GM19351 (cell line): Measurements from ENCODE around the gene SLC22A7.

ENCODE experiments used
- ATAC-seq: cut with Tn5 transposase; IDR thresholded peaks from one replicate; pipeline ENCODE4 v1.9.1; 2021; ENCODE audit warnings: mild to moderate bottlenecking, moderate library complexity; ENCODE audit not compliant: unreplicated experiment

Gene SLC22A7

DNA sequence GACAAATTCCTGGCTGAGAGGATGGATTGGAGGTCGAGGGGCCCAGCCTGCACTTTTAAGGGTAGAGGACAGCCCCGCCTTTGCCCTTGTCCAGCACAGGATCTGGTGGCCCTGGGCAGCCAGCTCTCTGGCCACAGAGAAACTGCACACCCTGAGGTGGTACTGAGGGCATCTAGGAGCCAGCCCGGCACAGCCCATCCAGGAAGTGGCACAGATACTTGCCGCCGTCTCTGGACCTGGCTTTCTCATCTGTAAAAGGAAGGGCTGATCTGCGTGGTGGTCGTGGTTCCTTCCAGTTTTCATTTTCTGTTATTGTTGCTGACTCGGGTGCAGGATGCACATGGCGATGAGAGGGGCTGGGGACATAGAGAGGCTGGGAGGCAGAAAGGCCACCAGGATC lies 16.0 kb upstream of the SLC22A7 start:
- ATAC-seq, result no peak

DNA sequence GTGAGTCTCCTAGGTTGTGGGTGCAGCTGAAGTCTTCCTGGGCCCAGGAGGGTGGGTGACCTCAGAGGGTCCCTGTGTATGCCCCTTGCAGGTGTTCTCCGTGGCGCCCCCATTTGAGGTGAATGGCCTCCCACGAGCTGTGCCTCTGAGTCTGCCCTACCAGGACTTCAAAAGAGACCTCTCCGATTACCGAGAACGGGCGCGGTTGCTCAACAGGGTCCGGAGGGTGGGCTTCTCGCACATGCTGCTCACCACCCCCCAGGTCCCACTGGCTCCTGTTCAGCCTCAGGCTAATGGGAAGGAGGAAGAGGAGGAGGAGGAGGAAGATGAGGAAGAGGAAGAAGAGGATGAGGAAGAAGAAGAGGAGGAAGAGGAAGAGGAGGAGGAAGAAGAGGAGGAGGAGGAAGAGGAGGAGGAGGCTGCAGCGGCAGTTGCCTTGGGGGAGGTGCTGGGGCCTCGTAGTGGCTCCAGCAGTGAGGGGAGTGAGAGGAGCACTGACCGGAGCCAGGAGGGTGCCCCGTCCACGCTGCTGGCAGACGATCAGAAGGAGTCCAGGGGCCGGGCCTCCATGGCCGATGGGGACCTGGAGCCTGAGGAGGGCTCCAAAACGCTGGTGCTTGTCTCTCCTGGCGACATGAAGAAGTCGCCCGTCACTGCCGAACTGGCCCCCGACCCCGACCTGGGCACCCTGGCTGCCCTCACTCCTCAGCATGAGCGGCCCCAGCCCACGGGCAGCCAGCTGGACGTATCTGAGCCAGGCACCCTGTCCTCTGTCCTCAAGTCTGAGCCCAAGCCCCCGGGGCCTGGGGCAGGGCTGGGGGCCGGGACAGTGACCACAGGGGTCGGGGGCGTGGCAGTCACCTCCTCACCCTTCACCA lies 15.2 kb upstream of the SLC22A7 start:
- ATAC-seq, result no peak

DNA sequence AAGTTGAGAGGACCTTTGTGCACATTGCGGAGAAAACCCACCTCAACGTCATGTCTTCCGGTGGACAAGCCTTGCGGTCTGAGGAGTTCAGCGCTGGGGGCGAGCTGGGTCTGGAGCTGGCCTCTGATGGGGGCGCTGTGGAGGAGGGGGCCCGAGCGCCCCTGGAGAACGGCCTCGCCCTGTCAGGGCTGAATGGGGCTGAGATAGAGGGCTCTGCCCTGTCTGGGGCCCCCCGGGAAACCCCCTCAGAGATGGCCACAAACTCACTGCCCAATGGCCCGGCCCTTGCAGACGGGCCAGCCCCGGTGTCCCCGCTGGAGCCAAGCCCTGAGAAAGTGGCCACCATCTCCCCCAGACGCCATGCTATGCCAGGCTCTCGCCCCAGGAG lies 14.6 kb upstream of the SLC22A7 start:
- ATAC-seq, result no peak

DNA sequence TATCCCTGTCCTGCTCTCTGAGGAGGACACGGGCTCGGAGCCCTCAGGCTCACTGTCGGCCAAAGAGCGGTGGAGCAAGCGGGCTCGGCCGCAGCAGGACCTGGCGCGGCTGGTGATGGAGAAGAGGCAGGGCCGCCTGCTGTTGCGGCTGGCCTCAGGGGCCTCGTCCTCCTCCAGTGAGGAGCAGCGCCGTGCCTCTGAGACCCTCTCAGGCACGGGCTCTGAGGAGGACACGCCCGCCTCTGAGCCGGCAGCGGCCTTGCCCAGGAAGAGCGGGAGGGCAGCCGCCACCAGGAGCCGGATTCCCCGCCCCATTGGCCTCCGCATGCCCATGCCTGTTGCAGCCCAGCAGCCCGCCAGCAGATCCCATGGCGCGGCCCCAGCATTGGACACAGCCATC lies 14.2 kb upstream of the SLC22A7 start:
- ATAC-seq, result no peak

DNA sequence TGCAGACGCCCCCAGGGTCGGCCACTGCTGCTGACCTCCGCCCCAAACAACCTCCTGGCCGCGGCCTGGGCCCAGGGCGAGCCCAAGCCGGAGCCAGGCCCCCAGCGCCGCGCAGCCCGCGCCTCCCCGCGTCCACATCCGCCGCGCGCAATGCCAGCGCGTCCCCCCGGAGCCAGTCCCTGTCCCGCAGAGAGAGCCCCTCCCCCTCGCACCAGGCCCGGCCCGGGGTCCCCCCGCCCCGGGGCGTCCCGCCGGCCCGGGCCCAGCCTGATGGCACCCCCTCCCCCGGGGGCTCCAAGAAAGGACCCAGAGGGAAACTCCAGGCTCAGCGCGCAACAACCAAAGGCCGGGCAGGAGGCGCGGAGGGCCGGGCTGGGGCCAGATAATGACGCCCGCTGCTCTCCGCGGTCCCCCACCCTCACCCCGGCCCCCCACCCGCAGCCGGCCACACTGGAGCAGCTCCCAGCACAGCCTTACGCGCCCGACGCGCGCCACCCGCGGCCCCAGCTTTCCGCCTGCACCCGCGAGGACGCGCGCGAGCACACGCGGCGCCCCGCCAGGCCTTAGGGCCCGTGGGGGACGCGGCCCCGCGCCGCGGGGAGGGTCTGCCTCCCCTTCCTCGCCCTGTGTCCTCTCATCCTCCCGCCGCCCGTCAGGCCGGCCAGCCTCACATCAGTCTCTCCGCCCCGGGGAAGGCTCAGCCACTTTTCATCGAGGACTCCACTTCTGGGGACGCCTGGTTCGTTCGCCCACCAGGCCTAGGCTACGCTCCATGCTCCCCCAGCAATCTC lies 12.9 kb upstream of the SLC22A7 start:
- ATAC-seq, result no peak

DNA sequence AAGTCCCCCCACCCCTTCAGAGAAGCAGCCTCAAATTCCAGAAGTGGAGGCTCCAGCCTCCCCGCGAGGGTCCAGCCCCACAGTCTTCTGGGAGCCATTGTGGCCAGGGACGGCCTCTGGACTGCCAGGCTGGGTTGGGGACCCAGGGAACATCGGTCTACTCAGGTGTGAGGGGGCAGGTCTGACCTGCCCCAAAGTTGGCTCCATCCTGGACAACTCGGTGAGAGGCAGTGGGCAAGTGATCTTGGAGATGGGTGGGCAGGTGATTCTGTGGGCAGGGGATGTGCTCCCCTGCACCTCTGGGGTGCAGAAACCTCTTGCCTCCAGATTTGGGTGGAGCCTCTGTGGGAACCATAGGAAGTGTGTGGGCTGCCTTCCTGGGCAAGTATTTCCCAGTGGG lies 12.2 kb upstream of the SLC22A7 start:
- no peak for ATAC-seq

DNA sequence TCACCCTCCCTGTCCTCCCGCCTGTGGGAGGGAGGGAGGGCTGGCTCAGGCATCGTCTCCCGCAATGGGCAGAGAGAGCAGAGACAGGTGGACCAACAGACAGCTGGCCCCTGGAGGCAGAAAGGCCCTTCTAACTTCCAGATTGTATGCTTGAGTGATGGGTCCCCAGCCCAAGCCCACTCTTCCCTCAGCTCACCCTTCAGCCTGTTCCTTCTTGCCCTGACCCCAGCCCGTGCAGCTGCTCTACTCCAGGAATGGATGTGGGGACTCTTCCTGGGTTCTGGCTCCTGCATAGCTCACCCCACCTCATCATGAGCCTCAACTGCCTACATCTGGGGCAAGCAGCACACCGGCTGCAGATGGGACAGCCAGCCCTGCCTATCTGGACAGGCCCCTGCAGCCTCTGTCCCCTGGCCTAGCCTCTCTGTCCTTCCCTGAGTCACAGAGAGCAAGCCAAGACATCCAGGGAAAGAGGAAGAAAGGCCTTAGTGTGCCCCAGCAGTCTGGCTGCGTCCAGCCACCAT lies 11.5 kb upstream of the SLC22A7 start:
- no peak for ATAC-seq

DNA sequence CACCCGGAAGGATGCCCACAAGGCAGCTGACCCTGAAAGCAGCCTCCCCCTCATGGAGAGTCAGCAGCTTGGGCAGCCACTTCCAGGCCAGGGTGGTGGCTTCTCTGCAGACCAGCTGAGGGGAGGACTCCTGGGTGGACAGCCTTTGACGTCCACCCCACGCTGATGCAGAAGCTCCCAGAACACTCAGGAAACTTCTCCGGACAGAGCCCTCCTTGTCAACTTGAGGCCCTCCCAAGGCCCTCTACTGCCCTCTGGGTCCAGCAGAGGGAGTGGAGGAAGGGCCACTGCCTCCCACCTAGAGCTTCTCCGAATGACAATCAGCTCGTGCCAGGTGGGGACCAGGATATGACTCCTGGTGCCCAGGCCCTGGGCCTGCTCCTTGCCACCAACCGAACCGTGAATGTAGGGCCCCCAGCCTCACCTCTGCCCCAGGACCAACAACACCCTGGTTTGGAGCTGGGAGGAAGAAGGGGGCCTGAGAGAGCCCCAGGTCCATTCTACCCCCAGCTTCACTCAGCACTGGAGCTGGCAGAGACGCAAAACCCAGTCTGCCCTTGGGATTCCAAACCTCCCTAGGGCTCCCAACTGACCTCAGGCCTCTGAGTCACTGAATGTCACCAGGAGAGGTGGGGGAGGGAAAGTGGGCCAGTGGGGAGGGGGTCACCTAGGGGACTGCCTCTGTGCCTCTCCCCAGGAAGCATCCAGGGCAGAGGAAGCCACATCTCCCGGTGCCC lies 10.9 kb upstream of the SLC22A7 start:
- ATAC-seq, result no peak

DNA sequence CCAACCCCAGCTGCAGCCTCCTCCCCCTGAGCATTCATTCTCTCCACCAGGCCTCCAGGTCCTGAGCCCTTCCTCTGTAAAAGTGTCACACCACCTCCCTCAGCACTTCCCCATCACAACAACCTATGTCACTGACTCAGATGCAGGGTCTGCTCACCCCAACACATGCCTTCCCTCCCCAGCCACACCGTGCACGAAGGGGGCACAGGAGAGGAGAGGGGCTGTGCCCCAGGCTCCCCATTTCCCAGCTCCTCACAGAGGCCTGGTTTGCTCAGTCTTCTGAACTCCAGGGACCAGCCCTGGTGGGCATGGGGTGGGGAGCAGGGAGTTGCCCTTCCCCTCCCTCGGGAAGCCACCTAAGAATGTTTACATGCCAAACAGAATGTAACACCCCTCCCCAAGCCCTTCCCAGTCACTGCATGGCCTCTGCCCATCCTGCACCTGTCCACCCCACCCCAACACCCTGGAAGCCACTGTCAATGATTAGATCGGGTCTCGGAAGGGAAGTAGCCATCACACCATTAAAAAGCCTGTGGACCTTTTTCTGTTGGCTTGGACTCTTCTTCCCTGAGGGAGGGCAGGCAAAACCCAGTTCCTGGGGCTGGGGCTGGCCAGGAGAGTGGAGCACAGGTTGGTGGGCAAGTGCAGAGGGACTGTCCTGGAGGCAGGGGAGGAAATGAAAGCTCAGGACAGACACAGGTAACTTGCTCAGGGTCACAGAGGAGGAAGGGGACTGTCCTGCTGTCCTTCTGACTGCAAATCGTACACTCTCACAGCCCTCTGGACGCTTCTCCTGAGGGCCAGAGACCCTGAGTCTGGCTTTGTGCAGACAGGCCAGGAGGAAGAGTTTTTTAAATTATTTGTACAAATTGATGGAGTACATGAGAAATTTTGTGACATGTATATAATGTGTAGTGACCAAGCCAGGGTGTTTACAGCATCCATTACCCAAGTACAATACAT lies 10.1 kb upstream of the SLC22A7 start:
- no peak for ATAC-seq

DNA sequence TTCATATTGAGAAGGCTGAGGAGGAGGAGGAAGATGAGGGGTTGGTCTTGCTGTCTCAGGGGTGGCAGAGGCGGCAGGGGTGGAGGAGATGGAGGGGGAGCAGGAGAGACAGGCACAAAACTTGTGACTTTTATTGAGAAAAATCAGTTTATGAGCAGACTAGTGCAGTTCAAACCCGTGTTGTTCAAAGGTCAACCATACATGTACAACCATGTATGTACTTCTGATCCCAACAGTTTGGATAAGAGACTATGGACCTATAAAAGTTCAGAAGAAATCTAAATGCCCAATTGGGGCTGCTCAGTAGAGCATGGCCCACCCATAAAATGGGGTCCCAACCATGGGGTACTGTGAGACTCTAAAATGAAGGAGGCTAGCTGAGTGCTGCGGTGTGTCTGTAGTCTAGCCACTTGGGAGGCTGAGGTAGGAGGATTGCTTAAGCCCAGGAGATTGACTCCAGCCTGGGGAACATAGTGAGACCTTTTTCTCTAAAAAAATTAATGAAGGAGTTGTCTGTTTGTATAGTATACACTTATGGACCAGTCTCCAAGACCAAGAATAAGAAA lies 7.6 kb upstream of the SLC22A7 start:
- no peak for ATAC-seq

DNA sequence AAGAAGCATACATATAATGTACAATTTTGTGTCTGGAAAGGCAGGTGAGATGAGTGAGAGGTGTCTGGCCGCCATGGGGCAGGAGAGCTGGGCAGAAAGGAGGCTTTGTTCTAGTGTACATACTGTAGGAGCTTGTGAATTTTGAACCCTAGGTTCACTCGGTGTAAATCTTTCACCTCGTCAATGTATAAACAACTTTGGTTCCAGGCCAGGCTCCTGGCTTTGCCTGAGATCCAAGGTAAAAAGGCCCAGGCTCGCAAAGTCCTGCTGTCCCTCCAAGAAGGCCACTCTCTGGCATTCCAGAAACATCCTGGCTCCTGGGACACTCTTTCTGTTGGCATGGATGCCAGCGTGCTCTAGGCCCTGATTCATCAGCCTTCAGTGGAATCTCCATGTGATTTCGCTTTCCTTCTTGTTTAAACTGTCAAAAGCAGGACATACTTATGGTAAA lies 7.1 kb upstream of the SLC22A7 start:
- no peak for ATAC-seq

DNA sequence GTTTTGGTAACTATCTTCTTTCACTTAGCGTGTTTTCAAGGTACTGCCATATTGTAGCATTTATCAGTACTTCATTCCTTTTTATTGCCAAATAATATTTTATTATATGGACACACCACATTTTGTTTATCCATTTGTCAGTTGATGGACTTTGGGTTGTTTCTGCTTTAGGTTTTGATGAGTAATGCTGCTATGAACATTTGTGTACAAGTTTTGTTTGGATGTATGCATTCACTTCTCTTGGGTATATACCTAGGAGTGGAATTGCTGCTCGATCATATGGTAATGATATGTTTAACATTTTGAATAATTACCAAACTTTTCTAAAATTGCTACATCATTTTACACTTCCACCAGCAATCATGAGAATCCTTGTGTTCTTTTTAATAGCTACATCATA lies 6.4 kb upstream of the SLC22A7 start:
- no peak for ATAC-seq

DNA sequence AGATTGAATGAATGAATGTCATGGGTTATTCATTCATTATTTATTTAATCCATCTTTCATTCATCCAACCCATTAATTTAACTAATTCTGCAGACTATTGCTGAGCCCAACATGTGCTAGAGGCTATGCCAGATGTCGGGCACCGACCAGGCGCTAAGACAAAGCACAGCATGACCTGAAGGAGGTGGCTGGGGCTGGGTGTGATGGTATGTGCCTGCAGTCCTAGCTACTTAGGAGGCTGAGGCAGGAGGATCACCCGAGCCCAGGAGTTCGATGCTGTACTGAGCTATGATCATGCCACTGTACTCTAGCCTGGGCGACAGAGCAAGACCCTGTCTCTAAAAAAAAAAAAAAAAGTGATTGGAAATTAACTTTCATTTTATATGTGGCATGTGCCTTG lies 5.7 kb upstream of the SLC22A7 start:
- ATAC-seq, result no peak

DNA sequence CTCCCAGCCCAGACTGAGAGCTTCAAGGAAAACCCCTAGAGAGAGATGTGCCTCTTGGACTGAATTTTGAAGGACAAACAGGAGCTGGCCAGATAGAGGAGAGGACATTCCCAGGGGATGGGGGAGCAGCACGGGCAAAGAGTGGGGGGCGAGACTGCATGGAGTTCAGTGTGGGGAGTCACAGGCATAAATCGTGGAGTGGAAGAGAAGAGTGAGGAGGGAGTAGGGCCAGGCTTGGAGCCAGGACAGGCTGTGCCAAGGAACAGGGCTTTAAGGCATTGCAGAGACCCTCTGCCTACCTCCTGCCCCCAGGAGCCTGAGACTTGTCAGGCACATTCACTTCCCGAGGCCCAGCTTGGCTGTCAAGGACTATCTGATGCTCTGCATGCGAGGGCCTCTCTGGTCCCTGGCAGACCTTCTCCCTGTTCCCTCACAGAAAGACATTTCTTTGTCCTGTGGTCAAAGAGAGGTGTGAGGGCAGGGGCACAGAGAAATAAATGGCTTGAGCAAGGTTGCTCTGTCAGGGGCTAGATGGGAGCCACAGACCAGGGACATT lies 5.2 kb upstream of the SLC22A7 start:
- no peak for ATAC-seq

DNA sequence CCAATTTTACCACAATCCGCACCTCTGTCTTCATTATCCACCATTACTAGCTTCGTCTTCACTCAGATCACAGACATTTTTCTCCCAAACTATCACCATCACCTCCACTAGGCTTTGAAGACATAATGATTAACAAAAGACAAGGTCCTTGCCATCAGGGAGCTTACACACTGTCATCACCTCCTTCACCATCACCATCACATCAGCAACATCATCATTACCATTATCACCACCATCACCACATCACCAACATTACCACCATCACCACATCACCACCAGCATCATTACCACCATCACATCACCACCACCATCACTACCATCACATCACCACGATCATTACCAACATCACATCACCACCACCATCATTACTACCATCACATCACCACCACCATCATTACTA lies 4.4 kb upstream of the SLC22A7 start:
- no peak for ATAC-seq

DNA sequence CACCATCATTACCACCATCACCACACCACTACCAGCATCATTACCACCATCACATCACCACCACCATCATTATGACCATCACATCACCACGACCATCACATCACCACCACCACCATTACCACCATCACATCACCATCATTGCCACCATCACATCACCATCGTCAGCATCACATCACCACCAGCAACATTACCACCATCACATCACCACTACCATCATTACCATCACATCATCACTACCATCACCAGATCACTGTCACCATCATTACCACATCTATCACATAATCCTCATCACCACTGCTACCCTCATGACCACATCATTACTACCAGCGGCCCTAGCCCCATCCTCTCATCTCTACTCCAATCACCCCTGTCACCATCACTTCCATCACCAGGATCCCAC lies 3.5 kb upstream of the SLC22A7 start:
- no peak for ATAC-seq

DNA sequence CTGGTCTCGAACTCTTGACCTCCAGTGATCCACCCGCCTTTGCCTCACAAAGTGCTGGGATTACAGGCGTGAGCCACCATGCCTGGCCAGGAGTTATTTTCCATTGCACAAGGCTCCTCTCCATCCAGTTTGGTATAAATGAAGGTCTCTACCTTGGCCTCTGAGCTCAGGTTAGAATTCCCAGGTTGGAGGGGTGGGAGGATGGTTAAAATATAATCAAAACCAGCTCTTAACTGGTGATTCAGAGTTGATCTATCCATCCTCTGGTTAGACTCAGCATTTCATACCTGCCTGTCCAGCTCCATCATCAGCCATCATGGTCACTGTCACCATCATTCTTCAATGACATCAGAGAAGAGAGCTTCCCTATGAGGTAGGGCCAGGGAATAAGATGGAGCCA lies 2.6 kb upstream of the SLC22A7 start:
- ATAC-seq, result no peak

DNA sequence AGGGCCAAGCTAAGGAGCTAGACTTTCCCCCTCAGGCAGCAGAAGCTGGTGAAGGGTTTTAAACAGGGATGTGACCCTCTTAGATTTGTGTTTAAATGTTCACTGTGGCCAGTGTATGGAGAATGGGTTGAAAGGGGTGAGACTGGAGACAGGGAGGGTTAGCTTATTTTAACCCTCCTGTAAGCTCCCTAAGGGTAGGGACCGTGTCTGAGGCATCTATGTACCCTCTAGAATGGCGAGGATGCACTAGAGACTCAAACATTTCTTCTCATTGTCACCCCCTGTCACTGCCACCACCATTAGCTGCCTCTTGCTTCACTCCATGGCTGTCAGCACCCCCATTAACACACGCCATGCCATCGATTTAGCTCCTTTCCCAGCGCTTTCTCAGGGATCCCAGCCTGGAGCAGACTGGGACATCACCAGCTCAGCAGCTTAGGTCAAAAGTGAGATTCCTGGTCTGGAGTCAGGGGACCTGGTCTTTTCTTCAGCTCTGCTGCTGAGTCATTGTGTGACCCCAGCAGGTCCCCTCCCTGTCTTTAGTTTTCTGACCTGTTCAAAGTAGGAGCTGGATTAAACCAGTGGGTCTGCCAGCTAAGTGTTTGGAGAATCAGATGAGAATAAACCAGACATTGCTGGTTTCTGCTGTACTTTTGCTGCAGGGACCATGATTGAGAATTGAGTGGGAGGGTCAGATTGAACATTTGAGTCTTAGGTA lies 1.1 kb upstream of the SLC22A7 start:
- no peak for ATAC-seq
